Activated CD8-positive, alpha-beta T cell treated with anti-CD3 and anti-CD28 coated beads for 36 hours (primary cell): ENCODE results near the gene SOX14. TPM values are rescaled to one million over a fixed set of nuclear protein-coding genes. Genes with fewer than 3 reads are reported as not detected.

Experiments
- ATAC-seq: fragments of 200-7000 bp; cut with Tn5 transposase; one replicate; pipeline ENCODE4 v1.10.0; 2021; ENCODE audit warnings: mild to moderate bottlenecking, moderate library complexity
- CTCF ChIA-PET: fragments of 350-600 bp; sonication (Branson Sonifier 250); formaldehyde crosslinking; loops from one replicate; lab custom pipeline; 2021; ENCODE audit warnings: antibody characterized with exemption; lab: Charles Lee
- POLR2A ChIA-PET: fragments of 350-600 bp; sonication (Branson Sonifier 250); formaldehyde crosslinking; loops from one replicate; lab custom pipeline; 2021; ENCODE audit warnings: antibody characterized with exemption; lab: Charles Lee
- DNase-seq: peaks from one replicate; pipeline ENCODE4 v3.0.0-alpha.2; 2020
- H3K27ac Mint-ChIP-seq: one replicate; pipeline ENCODE4 v1.8.0; 2021; ENCODE audit warnings: mild to moderate bottlenecking, mixed read lengths
- H3K27me3 Mint-ChIP-seq: one replicate; pipeline ENCODE4 v1.8.0; 2021; ENCODE audit warnings: mixed read lengths
- H3K36me3 Mint-ChIP-seq: one replicate; pipeline ENCODE4 v1.8.0; 2021; ENCODE audit warnings: low read depth, mixed read lengths
- H3K4me1 Mint-ChIP-seq: one replicate; pipeline ENCODE4 v1.8.0; 2021; ENCODE audit warnings: low read depth, mixed read lengths
- H3K4me3 Mint-ChIP-seq: one replicate; pipeline ENCODE4 v1.8.0; 2021; ENCODE audit warnings: mild to moderate bottlenecking, moderate library complexity, mixed read lengths
- H3K9me3 Mint-ChIP-seq: one replicate; pipeline ENCODE4 v1.8.0; 2021; ENCODE audit warnings: mixed read lengths
- CTCF ChIP-seq: fragments of 200-600 bp; IDR thresholded peaks from one replicate; pipeline ENCODE4 v1.8.0; 2022; ENCODE audit warnings: antibody characterized with exemption, mild to moderate bottlenecking
- intact Hi-C: fragments of 100-400 bp; cut with micrococcal nuclease; formaldehyde crosslinking; loops from one replicate; pipeline ENCODE4 v1.10.0; 2022
- total RNA-seq, 2 experiments: library from RNA; stranded (reverse); gene quantifications; one replicate each; pipeline ENCODE4 v1.2.3, GENCODE V29; 2021

The SOX14 gene
- total RNA-seq, 2 experiments from 2014 or later: not detected

GRCh38 chr3:137765310-137766033 lies 1.4 kb downstream of the SOX14 start:
- no peak for DNase-seq
- ChIA-PET CTCF (no interaction called here), POLR2A (no interaction called here)
- intact Hi-C loops: no loop called here
- no peaks in the 10 kb centered on the region for H3K36me3 Mint-ChIP-seq
- peaks cover 4% of the 10 kb centered on the region for H3K4me1 Mint-ChIP-seq
- H3K27me3 Mint-ChIP-seq: peaks cover 84% of the 10 kb centered on the region
- no peak overlapping the region for H3K4me3 Mint-ChIP-seq
- H3K27ac Mint-ChIP-seq: no peak overlapping the region
- no peaks in the 10 kb centered on the region for H3K9me3 Mint-ChIP-seq
- no peak for ATAC-seq
- TF ChIP-seq CTCF: no peak

GRCh38 chr3:137766041-137766875 lies 2.1 kb downstream of the SOX14 start:
- Mint-ChIP-seq H3K4me1 (peaks cover 4% of the 10 kb centered on the region), H3K4me3 (no peak overlapping the region), H3K27me3 (peaks cover 83% of the 10 kb centered on the region), H3K9me3 (no peaks in the 10 kb centered on the region), H3K36me3 (no peaks in the 10 kb centered on the region), H3K27ac (no peak overlapping the region)
- no peak for ATAC-seq
- CTCF ChIA-PET: no interaction called here
- intact Hi-C loops: no loop called here
- DNase-seq: no peak
- POLR2A ChIA-PET: no interaction called here
- TF ChIP-seq CTCF: no peak

GRCh38 chr3:137766876-137767537 lies 2.9 kb downstream of the SOX14 start:
- POLR2A ChIA-PET: interaction anchor here (0.6 kb wide), 1 partner anchor 36 kb away, joined by 3 read pairs; no protein-coding TSS in a partner anchor
- Mint-ChIP-seq H3K4me1 (peaks cover 6% of the 10 kb centered on the region), H3K4me3 (no peak overlapping the region), H3K27me3 (peaks cover 83% of the 10 kb centered on the region), H3K36me3 (no peaks in the 10 kb centered on the region), H3K9me3 (no peaks in the 10 kb centered on the region), H3K27ac (no peak overlapping the region)
- no peak for ATAC-seq
- TF ChIP-seq CTCF: no peak
- intact Hi-C loops: no loop called here
- CTCF ChIA-PET: no interaction called here
- DNase-seq: no peak

GRCh38 chr3:137767538-137768360 lies 3.6 kb downstream of the SOX14 start:
- ChIA-PET CTCF (no interaction called here), POLR2A (interaction anchor here (0.6 kb wide), 1 partner anchor 35 kb away, joined by 3 read pairs; no protein-coding TSS in a partner anchor)
- H3K9me3 Mint-ChIP-seq: no peaks in the 10 kb centered on the region
- H3K4me1 Mint-ChIP-seq: peaks cover 6% of the 10 kb centered on the region
- peaks cover 81% of the 10 kb centered on the region for H3K27me3 Mint-ChIP-seq
- ATAC-seq (no peak), DNase-seq (no peak)
- no peak overlapping the region for H3K27ac Mint-ChIP-seq
- H3K36me3 Mint-ChIP-seq: no peaks in the 10 kb centered on the region
- H3K4me3 Mint-ChIP-seq: no peak overlapping the region
- intact Hi-C loops: no loop called here
- no peak for TF ChIP-seq CTCF
